SH-SY5Y (cell line): ENCODE measurements around the gene OR4C6.

Source experiments
- GATA2 ChIP-seq: IDR thresholded peaks from 2 replicates; pipeline ENCODE4 v1.6.1; 2011; ENCODE audit warnings: mild to moderate bottlenecking, low read depth, low read length
- GATA3 ChIP-seq: IDR thresholded peaks from 2 replicates; pipeline ENCODE4 v1.6.1; 2011; ENCODE audit warnings: low read depth, mild to moderate bottlenecking, low read length, moderate library complexity

GRCh38 chr11:55701429-55701828 lies 39.4 kb downstream of the OR4C6 start:
- TF ChIP-seq GATA2 (no peak), GATA3 (no peak)
